HG03442 (cell line): ENCODE measurements around the gene KCND2.
"Not testable (repeated sequence)": the region's sequence is repeated elsewhere in the genome, so short reads cannot be mapped to it uniquely, and the experiment has no call there.

Experiments
- ATAC-seq: cut with Tn5 transposase; IDR thresholded peaks from one replicate; pipeline ENCODE4 v1.9.1; 2021; ENCODE audit warnings: mild to moderate bottlenecking, moderate library complexity; ENCODE audit not compliant: unreplicated experiment

Gene KCND2

DNA sequence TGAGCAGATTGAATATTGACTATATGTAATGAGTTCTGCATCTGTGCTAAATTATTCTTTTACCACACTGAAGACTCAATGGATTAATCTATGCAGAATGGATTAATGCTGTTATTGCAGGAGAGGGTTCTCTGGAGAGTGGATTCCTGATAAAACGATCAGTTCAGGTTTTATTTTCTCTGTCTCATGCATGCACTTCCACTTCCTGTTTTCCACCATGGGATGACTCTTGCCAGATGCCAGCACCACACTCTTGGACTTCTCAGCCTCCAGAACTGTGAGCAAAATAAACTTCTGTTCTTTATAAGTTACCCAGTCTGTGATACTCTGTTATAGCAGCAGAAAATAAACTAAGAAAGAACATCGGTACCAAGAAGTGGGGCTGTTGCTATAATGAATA, 207.5 kb downstream of the KCND2 start:
- no peak for ATAC-seq

DNA sequence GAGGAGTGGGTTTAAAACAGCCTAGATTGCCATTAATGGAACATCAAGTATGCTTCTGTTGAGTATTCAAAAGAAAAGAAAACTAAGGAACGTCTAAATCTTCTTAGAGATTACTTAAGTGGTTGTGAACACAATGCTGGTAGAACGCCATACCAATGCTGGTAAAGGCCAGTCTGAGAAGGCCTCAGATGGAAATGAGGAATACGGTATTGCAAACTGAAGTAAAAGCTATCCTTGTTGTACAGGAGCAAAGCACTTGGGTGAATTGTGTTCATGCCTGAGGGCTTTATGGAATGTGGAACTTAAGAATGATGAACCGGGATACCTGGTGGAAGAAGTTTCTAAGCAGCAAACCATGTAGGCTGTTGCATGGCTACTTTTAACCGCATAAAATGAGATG, 208.0 kb downstream of the KCND2 start:
- no peak for ATAC-seq

DNA sequence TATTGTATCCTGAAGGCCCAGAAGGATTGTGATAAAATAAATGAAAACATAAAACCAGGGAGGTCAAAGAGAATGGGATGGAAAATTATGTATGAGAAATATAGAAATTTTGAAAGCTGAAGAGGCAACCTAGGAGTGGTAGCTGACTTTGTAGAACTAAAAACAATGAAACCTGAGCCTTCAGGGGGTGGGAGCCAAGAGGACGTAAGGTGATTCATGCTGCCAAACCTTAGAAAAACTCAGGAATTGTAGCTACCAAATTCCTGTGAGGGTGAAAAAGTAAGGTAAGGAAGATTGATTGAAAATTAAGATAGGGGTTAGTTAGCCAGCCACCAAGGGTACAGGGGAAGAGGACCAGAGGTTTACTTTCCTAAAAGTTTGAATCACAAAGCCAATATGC, 213.2 kb downstream of the KCND2 start:
- no peak for ATAC-seq

DNA sequence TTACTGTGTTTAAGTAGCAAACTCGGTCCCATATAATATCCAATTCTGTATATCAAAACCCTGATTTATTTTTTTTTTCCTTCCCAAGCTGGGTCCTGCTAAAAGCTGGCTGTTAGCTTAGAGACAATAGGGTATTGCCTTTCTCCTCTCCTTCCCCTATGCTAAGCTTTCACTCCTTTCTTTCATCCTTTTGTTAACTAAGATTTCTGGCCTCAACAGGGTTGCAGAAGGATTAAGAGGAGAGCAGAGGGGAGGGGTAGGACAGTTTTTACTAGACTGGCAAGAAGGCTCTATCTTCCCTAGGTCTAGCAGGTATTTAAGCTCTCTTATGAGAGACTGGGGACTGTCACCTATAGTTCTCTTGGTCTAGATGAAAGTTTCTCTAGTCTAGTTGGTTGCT, 229.2 kb downstream of the KCND2 start:
- no peak for ATAC-seq

DNA sequence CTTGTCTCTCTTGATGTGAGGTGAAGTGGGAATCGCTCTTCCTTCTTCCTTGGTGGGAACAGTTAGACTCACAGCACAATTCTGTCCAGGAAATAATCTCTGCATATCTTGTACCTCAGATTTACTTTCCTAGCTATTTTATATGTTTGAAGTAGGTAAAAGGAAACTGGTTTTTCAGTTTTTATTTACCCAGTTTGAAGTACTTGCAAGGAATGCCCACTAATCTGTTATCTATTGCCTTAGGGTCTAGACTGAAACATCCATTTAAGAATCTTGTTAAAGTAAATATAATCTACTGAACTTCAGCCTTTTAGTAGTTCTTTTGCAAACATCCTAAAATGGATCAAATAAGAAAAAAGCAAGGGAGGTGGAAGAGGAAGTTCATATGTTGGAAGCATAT, 229.8 kb downstream of the KCND2 start:
- ATAC-seq, result no peak

DNA sequence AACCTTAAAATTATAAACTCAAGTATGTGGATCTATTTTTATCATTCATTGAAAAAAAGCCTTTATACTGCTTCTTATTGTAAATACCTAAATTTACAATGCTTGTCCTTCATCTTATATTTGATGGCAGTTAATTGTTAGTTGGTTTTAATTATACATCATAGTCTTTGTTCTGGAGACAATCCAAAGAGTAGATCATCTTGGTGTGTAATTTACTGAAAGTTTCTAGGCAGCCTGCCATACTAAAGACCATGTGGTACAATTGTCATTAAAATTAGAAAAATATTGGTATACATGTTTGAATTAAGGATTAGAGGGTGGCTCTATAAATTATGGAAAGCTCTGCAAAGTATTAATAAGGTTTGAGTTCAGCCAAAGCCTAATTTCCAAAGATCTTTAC, 231.4 kb downstream of the KCND2 start:
- ATAC-seq, result no peak

DNA sequence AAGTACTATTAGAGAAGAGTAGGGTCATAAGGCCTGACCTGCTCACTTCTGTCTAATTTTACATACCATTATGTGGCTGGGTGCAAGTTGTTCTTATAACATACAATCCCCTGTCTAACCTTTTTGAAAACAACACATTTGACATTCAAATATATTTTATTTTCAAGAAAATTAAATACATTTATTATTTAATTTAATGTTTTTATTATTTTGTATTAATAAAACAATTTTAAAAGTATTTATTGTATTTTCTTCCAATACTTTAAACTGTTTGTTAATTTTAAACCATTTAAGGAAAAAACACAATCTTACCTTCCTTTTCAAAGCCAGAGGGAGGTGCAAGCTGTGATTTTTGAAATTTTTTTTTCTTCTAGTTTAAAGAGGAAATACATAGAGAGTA, 232.8 kb downstream of the KCND2 start:
- ATAC-seq, result no peak

DNA sequence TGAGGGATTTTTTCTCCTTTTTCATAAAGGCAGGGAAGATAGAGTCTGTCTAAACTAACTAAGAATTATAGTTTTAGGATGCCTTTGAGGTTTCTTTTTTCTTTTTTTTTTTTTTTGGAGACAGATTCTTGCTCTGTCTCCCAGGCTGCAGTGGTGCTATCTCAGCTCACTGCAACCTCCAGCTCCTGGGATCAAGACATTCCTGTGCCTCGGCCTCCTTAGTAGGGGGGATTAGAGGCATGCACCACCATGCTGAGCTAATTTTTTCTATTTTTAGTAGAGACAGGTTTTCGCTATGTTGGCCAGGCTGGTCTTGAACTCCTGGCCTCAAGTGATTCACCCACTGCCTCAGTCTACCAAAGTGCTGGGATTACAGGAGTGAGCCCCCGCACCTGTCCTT, 239.7 kb downstream of the KCND2 start:
- no peak for ATAC-seq

DNA sequence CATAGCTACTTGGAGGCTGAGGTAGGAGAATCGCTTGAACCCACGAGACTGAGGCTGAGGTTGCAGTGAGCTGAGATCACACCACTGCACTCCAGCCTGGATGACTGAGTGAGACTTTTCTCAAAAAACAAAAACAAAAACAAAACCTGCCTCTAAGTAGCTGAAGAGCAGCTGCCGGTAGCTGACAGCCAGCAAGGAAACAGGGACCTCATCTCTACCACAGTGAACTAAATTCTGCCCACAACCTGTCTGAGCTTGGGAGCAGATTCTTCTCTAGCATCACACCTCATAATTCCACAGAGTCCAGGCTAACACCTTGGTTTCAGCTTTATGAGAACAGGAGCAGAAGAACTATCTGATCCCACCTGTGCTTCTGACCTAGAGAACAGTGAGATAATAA, 246.2 kb downstream of the KCND2 start:
- ATAC-seq, result no peak

DNA sequence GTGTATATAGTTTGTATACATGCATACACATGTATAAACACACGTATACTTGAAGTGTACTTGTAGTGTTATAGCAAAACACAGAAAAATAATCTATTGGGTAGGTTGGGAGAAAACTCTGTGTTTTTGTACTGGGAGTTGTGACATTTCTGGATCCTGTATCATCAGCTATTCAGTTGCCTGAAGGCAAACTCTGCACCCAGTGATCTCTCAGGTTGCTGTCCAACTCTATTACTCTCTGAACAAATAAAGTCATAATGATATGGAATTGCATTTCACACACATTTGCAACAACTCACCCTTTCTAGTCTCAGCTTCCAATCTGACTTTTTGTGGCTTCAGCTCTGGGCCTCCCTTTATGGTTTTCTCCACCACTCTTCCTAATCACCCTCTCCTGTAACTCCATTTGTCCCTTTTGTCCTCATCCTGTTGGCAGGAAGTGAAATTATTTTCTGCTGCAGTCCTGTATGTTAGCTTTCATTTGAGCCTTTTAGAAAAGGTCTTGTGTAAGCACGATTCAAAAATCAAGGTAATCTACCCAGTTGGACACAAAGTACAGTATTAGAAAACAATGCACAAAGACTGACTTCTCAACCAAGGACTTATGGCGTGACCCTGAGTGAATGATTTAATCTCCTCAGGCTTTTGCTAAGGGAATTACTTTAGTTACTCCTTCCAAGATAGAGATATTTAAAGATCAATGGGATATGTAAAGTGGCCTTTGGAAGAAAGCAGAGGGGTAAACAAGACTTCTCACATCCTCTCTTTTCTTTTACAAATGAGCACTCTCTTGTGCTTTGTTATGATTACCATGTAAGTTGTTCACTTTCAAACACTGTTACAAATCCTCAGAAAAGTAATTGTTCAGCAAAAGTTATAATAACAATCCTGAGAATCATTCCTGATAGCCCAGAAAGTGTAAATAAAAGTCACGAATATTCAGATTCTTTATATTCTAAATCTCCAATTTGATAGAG, 249.1 kb downstream of the KCND2 start:
- ATAC-seq, result no peak

DNA sequence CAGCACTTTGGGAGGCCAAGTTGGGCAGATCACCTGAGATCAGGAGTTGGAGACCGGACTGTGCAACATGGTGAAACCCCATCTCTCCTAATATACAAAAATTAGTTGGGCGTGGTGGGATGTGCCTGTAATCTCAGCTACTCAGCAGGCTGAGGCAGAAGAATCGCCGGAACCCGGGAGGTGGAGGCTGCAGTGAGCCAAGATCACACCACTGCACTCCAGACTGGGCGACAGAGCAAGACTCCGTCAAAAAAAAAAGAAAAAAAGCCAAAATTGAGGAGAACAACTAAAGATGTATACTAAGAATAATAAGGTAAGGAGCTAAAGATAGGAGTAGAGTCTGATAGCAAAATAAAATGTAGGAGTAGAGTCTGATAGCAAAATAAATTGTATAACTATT, 251.0 kb downstream of the KCND2 start:
- no peak for ATAC-seq

DNA sequence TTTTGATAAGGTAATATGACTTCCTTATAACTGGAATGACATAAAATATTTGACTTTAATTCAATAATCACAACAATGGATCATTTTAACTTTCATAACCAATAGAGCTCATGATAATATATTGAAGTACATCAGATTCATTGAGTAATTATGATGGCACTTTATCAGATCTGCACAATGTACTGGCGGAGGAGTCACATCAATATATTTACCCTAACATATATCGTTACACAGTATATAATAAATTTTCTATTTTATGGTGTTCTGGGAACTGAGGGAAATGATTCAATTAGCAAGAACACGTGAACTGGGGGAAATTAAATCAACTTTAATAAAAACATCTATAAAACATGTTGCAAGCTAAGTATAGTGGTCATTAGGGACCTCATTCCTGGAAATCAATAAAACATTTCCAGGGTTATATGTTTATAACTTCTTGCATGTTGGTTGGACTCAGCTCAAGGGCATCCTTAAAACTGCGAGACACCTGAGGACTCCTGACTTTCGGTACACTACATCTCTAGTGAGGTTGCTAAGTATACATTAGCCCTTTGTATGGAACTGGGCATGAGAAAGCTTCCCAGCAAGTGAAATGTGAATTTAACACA, 254.0 kb downstream of the KCND2 start:
- no peak for ATAC-seq

DNA sequence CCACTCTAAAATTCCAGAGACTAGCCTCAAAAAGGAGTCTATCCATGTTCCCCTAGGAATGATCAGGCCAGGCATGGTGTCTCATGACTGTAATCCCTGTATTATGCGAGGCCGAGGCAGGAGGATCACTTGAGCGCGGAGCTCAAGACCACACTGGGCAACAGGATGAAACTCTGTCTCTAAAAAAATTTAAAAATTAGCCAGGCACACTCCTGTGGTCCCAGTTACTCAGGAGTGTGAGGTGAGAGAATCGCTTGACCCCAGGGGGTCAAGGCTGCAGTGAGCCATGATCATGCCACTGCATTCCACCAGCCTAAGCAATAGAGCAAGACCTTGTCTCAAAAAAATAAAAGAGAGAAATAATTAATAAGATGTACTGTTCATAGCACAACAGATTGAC, 256.8 kb downstream of the KCND2 start:
- ATAC-seq, result no peak

DNA sequence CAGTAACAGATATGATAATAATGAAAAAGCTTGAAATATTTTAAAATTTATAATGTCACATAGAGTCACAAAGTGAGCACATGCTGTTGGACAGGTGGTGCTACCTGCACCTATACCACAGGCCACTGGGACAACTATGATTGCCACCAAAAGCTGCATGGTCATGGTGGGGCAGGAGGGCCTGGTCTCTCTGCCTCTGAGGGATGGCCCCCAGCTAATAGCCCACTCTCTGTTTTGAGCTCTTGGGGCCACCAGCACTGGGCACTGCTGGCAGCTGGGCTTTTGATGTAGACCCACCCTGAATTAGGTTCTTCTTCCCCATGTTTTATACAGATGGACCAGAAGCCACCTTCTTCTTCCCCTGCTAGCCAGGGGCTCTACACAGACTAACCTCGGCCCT, 265.4 kb downstream of the KCND2 start:
- no peak for ATAC-seq

DNA sequence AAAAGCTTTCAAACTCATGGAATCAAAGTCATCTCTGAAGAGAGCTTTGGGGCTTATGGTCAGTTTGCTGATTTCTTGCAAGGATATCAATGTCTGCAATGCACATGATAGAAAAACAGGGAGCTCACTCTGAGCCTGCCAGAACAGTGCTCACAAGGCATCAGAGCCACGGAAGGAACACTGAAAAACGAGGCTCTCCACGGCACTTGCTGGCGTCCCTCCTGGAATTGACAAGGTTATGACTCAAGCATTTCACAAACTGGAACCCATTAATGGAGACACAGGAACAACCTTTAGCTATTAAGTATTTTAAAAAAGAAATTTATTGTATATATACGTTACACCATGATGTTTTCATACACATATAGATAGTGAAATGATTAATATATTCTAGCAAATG, 266.3 kb downstream of the KCND2 start:
- ATAC-seq, result no peak

DNA sequence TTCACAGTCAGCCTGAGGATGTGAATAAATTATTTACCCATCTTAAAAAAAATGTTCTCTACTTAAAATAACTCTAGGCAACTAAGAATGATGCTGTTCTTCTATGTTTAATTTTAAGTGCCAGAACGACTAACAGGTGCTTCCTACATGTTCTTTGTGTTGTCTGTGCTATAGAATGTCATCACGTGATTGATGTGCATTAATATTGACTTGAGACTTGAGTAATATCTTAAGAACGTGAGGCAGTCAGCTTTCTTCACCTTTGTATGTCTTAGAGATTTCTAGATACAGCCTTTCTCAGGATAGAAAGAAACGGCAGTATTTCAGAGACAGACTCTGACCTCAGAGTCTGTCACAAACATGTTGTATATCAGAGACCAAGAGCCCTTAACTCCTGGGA, 274.6 kb downstream of the KCND2 start:
- ATAC-seq, result no peak

DNA sequence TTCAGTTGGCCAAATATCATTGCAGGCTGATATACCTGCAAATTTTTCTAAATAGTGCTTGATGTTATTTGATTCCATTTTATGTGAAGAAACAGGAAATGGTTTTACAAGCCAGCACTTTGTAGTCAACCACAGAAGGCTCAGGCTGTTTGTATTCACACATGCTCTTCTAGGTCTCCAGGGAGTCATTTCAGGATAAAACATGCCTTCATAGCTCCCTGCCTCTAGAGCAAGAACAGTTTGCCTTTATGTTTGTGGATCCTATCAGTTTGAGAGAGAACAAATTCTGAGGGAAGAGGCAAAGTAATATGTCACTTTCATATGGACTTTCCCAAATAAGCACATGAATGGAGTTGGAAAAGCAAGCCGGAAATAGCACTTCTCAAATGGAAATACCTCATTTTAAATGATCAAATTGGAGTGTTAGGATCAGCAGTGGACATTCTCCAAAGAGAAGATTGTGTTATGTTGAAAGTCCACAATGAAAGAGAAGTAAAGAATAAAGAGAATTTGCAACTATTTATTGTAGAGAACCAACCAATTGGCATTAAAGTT, 277.6 kb downstream of the KCND2 start:
- no peak for ATAC-seq

DNA sequence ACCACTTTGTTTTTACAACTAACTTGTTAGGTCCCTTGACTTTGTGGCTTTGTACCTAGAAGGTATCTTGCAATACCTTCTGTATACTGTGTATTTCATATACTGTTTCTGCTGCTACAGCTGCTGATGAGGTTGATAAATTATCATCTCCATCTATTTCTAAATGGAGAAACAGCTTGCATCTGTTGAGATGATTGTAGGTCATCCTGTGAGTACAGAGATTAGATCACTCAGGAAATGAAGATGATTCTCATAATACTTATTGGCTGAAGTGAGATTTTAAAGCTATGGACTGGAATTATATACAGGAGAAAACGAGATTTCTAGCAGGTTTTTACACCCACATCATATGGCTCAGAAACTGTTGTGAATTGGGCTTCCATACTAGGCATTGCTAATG, 280.5 kb downstream of the KCND2 start:
- peak; percentile 41 for ATAC-seq

DNA sequence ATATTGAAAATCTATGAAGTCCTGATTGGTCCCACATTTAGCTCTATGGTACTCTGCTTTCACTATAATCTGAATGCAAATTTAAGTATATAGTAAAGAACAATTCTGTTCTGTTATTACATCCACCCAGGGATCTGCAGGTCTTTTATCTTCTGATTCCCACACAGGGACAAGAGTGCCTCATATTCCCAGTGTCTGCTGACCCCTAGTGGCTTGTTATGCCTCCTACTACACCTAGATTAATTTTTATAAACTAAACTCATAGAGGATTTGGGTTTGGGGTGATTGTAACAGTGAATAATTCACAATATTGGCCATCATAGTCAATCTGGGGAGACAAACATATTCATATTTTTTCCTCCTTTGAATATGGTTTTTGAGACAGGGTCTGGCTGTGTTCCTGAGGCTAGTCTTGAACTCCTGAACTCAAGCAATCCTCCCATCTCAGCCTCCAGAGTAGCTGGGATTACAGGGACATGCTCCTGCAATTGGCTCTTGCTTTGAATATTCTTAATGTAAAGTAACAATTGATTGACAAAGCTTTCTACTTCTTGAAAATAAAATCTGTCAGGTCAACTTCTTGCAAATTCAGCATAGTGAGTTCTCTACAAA, 282.1 kb downstream of the KCND2 start:
- peak; percentile 72 for ATAC-seq

DNA sequence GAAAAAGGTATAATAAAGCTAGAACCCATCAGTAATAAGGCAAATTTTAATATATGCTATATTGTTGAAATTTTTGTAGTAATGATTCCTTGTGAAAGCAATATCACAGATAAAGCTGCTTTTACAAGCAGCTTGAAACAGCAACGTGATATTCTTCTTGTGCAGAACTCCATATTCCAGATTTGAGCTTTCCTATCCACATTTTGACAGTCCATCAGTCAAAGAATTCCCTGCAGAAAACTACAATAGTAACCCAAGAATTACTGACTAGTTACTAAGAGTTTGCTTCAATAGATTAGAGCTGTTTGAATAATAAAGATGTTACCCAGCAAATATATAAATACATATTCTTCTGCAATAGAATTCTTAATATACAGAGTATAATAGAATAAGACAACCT, 291.2 kb downstream of the KCND2 start:
- no peak for ATAC-seq

DNA sequence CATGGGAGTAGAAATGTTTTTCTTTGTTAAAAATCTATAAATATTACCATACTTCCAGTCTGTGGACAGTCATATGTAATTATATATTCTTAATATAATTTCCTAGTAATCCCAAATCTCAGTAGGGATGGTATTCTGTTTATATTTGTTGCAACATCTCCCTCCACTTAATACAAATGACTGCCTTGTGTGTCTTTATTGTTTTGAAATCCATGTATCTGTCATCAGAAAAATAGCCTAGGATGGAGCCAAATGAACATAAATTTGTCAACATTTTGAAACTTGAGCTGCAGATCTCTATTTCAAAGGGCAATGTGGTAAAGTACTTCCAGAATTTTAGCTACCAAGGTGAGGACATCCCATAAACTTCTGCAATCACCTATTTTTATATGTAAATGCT, 294.2 kb downstream of the KCND2 start:
- no peak for ATAC-seq

DNA sequence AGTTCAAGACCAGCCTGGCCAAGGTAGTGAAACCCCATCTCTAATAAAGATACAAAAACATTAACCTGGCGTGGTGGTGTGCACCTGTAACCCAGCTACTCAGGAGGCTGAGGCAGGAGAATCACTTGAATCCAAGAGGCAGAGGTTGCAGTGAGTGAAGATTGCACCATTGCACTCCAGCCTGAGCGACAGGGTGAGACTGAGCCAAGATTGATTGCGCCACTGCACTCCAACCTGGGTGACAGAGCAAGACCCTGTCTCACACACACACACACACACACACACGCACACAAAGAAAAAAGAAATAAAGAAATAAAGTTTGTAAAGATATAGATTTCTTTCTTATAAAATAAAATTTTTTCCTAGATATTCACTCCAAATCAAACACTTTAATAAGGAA, 305.7 kb downstream of the KCND2 start:
- ATAC-seq, result not testable (repeated sequence)
